Measurements from ENCODE around the gene SUV39H1. TPM values are rescaled to one million over a fixed set of nuclear protein-coding genes. Genes with fewer than 3 reads are reported as not detected.

Gene SUV39H1
- total and polyA plus RNA-seq, 9 of the 15 experiments (the other 6 are each of a cell fraction or from before 2014, with no cell fraction given), result 4.7 to 34.7 (median 17.9) TPM

DNA sequence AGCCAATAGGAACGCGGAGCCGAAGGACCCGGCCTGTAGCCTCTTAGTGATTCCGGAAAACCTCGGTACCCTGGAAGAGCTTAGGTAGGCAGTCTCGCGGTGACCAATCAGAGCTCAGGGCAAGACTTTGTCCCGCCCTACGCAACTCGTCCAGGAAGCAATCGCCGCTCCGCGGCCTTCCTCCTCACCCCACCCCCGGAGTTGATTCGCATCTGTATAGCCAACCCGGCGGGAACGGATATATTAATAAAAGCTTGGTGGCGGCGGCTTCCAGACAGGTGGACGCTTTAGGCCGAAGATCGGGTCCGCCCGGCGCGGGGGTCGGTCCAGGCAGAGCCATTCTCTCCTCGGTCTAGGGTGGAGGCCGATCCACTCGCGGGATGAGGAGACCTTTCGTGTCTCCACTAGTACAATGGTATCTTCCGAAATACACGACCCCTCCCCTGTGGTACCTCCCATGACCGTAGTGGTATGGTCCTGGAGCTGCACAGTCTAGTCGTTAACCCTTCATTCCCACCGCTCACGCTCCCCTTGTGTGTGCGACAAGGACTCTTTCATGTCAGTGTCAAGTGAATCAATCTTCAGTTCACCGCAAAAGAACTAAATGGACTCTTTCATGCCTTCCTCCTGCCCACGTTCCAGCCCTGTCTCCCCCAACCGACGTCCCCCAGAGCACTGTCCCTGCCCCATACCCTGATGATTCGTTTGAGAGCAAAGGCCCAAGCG is 40.8 kb downstream of the SUV39H1 start (continued):
- TF ChIP-seq ZEB2 (IDR thresholded peaks at IDR 0.05) (peak; percentile 55; the same call in 1 of the 2 replicates), ATF7 (IDR thresholded peaks at IDR 0.05) (peak; percentile 99), BMI1 (IDR thresholded peaks at IDR 0.05; ENCODE audit: low read length) (no peak), TAL1 (IDR thresholded peaks at IDR 0.05) (0 out of 2 replicates have a peak, but pooled peaks have one; percentile 7), ZKSCAN8 (CRISPR knock-in tag; IDR thresholded peaks at IDR 0.05) (no peak), ZNF24 (IDR thresholded peaks at IDR 0.05) (0 out of 2 replicates have a peak, but pooled peaks have one; percentile 3), SIRT6 (IDR thresholded peaks at IDR 0.05; ENCODE audit: low read depth, low read length) (no peak), MEIS2 (IDR thresholded peaks at IDR 0.05; ENCODE audit: partially characterized antibody) (peak; percentile 28), JUND (IDR thresholded peaks at IDR 0.05; ENCODE audit: borderline replicate concordance, low read depth, low read length) (peak; percentile 87), JUND (tag; IDR thresholded peaks at IDR 0.05; ENCODE audit: borderline replicate concordance, low read depth, low read length) (no peak), SRSF1 (IDR thresholded peaks at IDR 0.05; ENCODE audit: low read depth, low read length) (no peak), L3MBTL2 (IDR thresholded peaks at IDR 0.05) (peak; percentile 47; the same call in 1 of the 2 replicates), ZNF121 (CRISPR knock-in tag; conservative IDR thresholded peaks at IDR 0.05) (no peak), ZNF263 (CRISPR knock-in tag; IDR thresholded peaks at IDR 0.05; ENCODE audit: borderline replicate concordance) (0 out of 2 replicates have a peak, but pooled peaks have one; percentile 23), NFYB (IDR thresholded peaks at IDR 0.05; ENCODE audit: extremely low read depth, insufficient read length) (peak; percentile 98), ZFP36 (IDR thresholded peaks at IDR 0.05; ENCODE audit: low read depth, low read length, partially characterized antibody) (no peak), MLLT1 (IDR thresholded peaks at IDR 0.05) (peak; percentile 33 to 67; a peak in 3 of 4 replicates), PHF8 (IDR thresholded peaks at IDR 0.05; ENCODE audit: borderline replicate concordance, low read length) (peak; percentile 79), KLF16 (IDR thresholded peaks at IDR 0.05) (no peak), PHTF2 (CRISPR knock-in tag; IDR thresholded peaks at IDR 0.05) (no peak), WHSC1 (IDR thresholded peaks at IDR 0.05; ENCODE audit: low read length) (no peak)
- TF ChIP-seq, protein P1, sequence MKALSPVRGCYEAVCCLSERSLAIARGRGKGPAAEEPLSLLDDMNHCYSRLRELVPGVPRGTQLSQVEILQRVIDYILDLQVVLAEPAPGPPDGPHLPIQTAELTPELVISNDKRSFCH (CRISPR knock-in tag; IDR thresholded peaks at IDR 0.05), result no peak
- TF ChIP-seq, protein P1 (tag; IDR thresholded peaks at IDR 0.05), result 0 out of 2 replicates have a peak, but pooled peaks have one; percentile 44
- TF ChIP-seq, protein P2, sequence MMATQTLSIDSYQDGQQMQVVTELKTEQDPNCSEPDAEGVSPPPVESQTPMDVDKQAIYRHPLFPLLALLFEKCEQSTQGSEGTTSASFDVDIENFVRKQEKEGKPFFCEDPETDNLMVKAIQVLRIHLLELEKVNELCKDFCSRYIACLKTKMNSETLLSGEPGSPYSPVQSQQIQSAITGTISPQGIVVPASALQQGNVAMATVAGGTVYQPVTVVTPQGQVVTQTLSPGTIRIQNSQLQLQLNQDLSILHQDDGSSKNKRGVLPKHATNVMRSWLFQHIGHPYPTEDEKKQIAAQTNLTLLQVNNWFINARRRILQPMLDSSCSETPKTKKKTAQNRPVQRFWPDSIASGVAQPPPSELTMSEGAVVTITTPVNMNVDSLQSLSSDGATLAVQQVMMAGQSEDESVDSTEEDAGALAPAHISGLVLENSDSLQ (IDR thresholded peaks at IDR 0.05), result peak; percentile 12; the same call in 1 of the 2 replicates
- TF ChIP-seq, protein P3, sequence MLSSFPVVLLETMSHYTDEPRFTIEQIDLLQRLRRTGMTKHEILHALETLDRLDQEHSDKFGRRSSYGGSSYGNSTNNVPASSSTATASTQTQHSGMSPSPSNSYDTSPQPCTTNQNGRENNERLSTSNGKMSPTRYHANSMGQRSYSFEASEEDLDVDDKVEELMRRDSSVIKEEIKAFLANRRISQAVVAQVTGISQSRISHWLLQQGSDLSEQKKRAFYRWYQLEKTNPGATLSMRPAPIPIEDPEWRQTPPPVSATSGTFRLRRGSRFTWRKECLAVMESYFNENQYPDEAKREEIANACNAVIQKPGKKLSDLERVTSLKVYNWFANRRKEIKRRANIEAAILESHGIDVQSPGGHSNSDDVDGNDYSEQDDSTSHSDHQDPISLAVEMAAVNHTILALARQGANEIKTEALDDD (IDR thresholded peaks at IDR 0.05), result peak; percentile 56

All from K562 (cell line).